ENCODE data around the gene PLEKHG4B. TPM values are rescaled to one million over a fixed set of nuclear protein-coding genes. Genes with fewer than 3 reads are reported as not detected.

The PLEKHG4B gene
- total RNA-seq, 1 experiment from 2014 or later: 51.4 TPM

- H3K27ac Mint-ChIP-seq: no peak overlapping the region
- TF ChIP-seq USF2 (CRISPR knock-in tag; IDR thresholded peaks at IDR 0.05) (no peak), MXD4 (CRISPR knock-in tag; IDR thresholded peaks at IDR 0.05; ENCODE audit: borderline replicate concordance) (no peak), ZNF121 (CRISPR knock-in tag; IDR thresholded peaks at IDR 0.05) (no peak), CTCF (IDR thresholded peaks at IDR 0.05) (no peak), ZMAT4 (CRISPR knock-in tag; IDR thresholded peaks at IDR 0.05) (no peak), CDX4 (CRISPR knock-in tag; IDR thresholded peaks at IDR 0.05; ENCODE audit: borderline replicate concordance) (no peak), MLX (CRISPR knock-in tag; IDR thresholded peaks at IDR 0.05) (no peak), ZBTB43 (CRISPR knock-in tag; IDR thresholded peaks at IDR 0.05) (no peak), HMGA2 (CRISPR knock-in tag; IDR thresholded peaks at IDR 0.05) (no peak), MYBL2 (CRISPR knock-in tag; IDR thresholded peaks at IDR 0.05) (no peak), ATF1 (CRISPR knock-in tag; IDR thresholded peaks at IDR 0.05) (no peak), E2F1 (CRISPR knock-in tag; IDR thresholded peaks at IDR 0.05) (no peak), IRF1 (CRISPR knock-in tag; IDR thresholded peaks at IDR 0.05) (no peak), SP1 (CRISPR knock-in tag; conservative IDR thresholded peaks at IDR 0.05) (no peak), NFE2L1 (CRISPR knock-in tag; IDR thresholded peaks at IDR 0.05) (no peak), ELF4 (CRISPR knock-in tag; IDR thresholded peaks at IDR 0.05; ENCODE audit: low read depth) (no peak)
- TF ChIP-seq, protein P1, sequence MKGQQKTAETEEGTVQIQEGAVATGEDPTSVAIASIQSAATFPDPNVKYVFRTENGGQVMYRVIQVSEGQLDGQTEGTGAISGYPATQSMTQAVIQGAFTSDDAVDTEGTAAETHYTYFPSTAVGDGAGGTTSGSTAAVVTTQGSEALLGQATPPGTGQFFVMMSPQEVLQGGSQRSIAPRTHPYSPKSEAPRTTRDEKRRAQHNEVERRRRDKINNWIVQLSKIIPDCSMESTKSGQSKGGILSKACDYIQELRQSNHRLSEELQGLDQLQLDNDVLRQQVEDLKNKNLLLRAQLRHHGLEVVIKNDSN (CRISPR knock-in tag; IDR thresholded peaks at IDR 0.05): no peak
- TF ChIP-seq, protein P2, sequence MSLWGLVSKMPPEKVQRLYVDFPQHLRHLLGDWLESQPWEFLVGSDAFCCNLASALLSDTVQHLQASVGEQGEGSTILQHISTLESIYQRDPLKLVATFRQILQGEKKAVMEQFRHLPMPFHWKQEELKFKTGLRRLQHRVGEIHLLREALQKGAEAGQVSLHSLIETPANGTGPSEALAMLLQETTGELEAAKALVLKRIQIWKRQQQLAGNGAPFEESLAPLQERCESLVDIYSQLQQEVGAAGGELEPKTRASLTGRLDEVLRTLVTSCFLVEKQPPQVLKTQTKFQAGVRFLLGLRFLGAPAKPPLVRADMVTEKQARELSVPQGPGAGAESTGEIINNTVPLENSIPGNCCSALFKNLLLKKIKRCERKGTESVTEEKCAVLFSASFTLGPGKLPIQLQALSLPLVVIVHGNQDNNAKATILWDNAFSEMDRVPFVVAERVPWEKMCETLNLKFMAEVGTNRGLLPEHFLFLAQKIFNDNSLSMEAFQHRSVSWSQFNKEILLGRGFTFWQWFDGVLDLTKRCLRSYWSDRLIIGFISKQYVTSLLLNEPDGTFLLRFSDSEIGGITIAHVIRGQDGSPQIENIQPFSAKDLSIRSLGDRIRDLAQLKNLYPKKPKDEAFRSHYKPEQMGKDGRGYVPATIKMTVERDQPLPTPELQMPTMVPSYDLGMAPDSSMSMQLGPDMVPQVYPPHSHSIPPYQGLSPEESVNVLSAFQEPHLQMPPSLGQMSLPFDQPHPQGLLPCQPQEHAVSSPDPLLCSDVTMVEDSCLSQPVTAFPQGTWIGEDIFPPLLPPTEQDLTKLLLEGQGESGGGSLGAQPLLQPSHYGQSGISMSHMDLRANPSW (CRISPR knock-in tag; conservative IDR thresholded peaks at IDR 0.05; ENCODE audit: low read depth): no peak
- H3K36me3 Mint-ChIP-seq: peaks cover 73% of the 10 kb centered on the region
- DNase-seq (ENCODE audit: low spot score): no peak
- peaks cover 23% of the 10 kb centered on the region for H3K9me3 Mint-ChIP-seq
- ATAC-seq: no peak
- CTCF ChIA-PET: no interaction called here
- no peak overlapping the region for H3K4me3 Mint-ChIP-seq
- no peaks in the 10 kb centered on the region; the same call in 1 of the 2 replicates for H3K27me3 Mint-ChIP-seq (ENCODE audit: low read depth)
- H3K4me1 Mint-ChIP-seq: no peaks in the 10 kb centered on the region
- POLR2A ChIA-PET: no interaction called here
These were observed 53.0 kb downstream of the PLEKHG4B start for GRCh38 chr5:144941-145340.

Data from WTC11 (cell line).